ENCODE data around the gene DENND1C.

DNA sequence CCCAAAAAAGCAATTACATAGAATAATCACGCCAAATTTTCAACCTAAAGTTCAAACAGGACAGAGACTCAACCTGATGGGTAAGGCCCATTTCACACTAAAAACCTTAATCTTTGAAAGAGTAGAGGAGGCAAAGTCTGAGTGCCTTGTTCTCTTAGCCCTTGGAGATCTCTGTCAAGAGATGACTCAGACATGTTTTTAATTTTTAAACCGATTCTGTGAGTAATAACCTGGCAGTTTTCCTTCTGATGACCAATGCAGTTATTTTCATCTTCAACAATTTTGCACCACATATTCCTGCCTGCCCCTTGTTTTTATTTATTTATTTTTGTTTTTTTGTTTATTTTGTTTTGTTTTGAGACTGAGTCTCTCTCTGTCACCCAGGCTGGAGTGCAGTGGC lies 37.7 kb upstream of the DENND1C start:
- TF ChIP-seq, protein P1, sequence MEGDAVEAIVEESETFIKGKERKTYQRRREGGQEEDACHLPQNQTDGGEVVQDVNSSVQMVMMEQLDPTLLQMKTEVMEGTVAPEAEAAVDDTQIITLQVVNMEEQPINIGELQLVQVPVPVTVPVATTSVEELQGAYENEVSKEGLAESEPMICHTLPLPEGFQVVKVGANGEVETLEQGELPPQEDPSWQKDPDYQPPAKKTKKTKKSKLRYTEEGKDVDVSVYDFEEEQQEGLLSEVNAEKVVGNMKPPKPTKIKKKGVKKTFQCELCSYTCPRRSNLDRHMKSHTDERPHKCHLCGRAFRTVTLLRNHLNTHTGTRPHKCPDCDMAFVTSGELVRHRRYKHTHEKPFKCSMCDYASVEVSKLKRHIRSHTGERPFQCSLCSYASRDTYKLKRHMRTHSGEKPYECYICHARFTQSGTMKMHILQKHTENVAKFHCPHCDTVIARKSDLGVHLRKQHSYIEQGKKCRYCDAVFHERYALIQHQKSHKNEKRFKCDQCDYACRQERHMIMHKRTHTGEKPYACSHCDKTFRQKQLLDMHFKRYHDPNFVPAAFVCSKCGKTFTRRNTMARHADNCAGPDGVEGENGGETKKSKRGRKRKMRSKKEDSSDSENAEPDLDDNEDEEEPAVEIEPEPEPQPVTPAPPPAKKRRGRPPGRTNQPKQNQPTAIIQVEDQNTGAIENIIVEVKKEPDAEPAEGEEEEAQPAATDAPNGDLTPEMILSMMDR (IDR thresholded peaks at IDR 0.05; ENCODE audit: low read depth, low read length): no peak
- TF ChIP-seq, protein P2, sequence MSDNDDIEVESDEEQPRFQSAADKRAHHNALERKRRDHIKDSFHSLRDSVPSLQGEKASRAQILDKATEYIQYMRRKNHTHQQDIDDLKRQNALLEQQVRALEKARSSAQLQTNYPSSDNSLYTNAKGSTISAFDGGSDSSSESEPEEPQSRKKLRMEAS (IDR thresholded peaks at IDR 0.05; ENCODE audit: low read depth, low read length): no peak
